K562 (cell line): ENCODE results near the gene VGLL4. TPM values are rescaled to one million over a fixed set of nuclear protein-coding genes. Genes with fewer than 3 reads are reported as not detected.

Experiments
- ATAC-seq: fragments of 200-7000 bp; cut with Tn5 transposase; 3 replicates; pipeline ENCODE4 v1.9.1; 2020; ENCODE audit warnings: moderate library complexity
- BruUV-seq: library from RNA; stranded (reverse); fragments of 400-500 nt; replicated peaks from 2 replicates; lab custom pipeline; 2021; lab: Mats Ljungman, UMichigan
- CTCF ChIA-PET: fragments of 300-600 bp; formaldehyde crosslinking; extraction: SDS; loops from one replicate; lab custom pipeline; 2021; ENCODE audit warnings: low intra/inter-chr PET ratio; lab: Yijun Ruan, JAX
- POLR2A ChIA-PET: fragments of 300-600, 350-650 bp; sonication (Branson Sonifier 250); formaldehyde crosslinking; extraction: SDS; loops from one replicate; lab custom pipeline; 2021; ENCODE audit warnings: antibody characterized with exemption, inconsistent platforms; lab: Yijun Ruan, JAX
- DNase-seq, 4 experiments: peaks; one replicate each; pipeline versions ENCODE4 v3.0.0 to v3.0.0-alpha.2; 2011 to 2018; ENCODE audit warnings: low spot score in 3 of 4, mixed read lengths in 3 of 4; ENCODE audit errors: extremely low read depth in 1 of 4
- FAIRE-seq: peaks from 2 replicates; lab custom pipeline; 2011; peaks lifted over from hg19 to GRCh38; lab: Jason Lieb, UNC
- H2AFZ ChIP-seq: 2 replicates; pipeline ENCODE4 v1.6.0; 2011; ENCODE audit warnings: low read depth, low read length, control low read depth, inconsistent platforms
- H3K27ac ChIP-seq: fragments of 200-600 bp; 3 replicates; pipeline ENCODE4 v1.8.0; 2011; ENCODE audit warnings: low read depth, mild to moderate bottlenecking, control low read depth, inconsistent platforms, low read length, moderate library complexity, mixed read lengths; ENCODE audit errors: extremely low read depth
- H3K27me3 ChIP-seq, 2 experiments: fragments of 300-600 bp in 1 of 2; 2 replicates in 1 of 2; 3 replicates in 1 of 2; pipeline versions ENCODE4 v1.6.0 to v1.8.0; 2011; ENCODE audit warnings: inconsistent platforms in 2 of 2, low read length in 2 of 2, mild to moderate bottlenecking in 1 of 2, mixed read lengths in 1 of 2, moderate library complexity in 1 of 2; ENCODE audit not compliant: control insufficient read depth in 2 of 2, insufficient read depth in 2 of 2
- H3K36me3 ChIP-seq: fragments of 300-600 bp; 3 replicates; pipeline ENCODE4 v1.8.0; 2011; ENCODE audit warnings: mild to moderate bottlenecking, low read length, inconsistent platforms; ENCODE audit not compliant: control insufficient read depth, insufficient read depth
- H3K4me1 ChIP-seq, 2 experiments: fragments of 200-600 bp in 1 of 2; replicated peaks in 1 of 2; 2 replicates in 1 of 2; 3 replicates in 1 of 2; pipeline versions ENCODE4 v1.5.1 to v1.8.0; 2011; ENCODE audit warnings: inconsistent platforms in 2 of 2, low read length in 2 of 2, mild to moderate bottlenecking in 1 of 2, mixed read lengths in 1 of 2, moderate library complexity in 1 of 2; ENCODE audit not compliant: control insufficient read depth in 2 of 2, insufficient read depth in 2 of 2
- H3K4me2 ChIP-seq: 2 replicates; pipeline ENCODE4 v1.6.1; 2011; ENCODE audit warnings: low read length, control low read depth, inconsistent platforms, mixed read lengths; ENCODE audit not compliant: insufficient read depth
- H3K4me3 ChIP-seq: fragments of 200-600 bp; sonication (generic), shearing (Covaris generic); 2 replicates; pipeline ENCODE4 v1.5.1; 2016; ENCODE audit warnings: control low read depth, inconsistent platforms
- H3K79me2 ChIP-seq: fragments of 200-600 bp; 3 replicates; pipeline ENCODE4 v1.8.0; 2011; ENCODE audit warnings: low read length, inconsistent platforms; ENCODE audit not compliant: control insufficient read depth, insufficient read depth
- H3K9ac ChIP-seq, 2 experiments: 2 replicates each; pipeline versions ENCODE4 v1.6.0 to v1.6.1; 2011; ENCODE audit warnings: low read depth in 2 of 2, low read length in 2 of 2, control low read depth in 1 of 2, inconsistent platforms in 1 of 2, mild to moderate bottlenecking in 1 of 2, mixed read lengths in 1 of 2; ENCODE audit not compliant: insufficient read depth in 1 of 2
- H3K9me1 ChIP-seq: one replicate; pipeline ENCODE4 v1.6.0; 2011; ENCODE audit warnings: inconsistent platforms, mild to moderate bottlenecking, low read length, moderate library complexity; ENCODE audit not compliant: control insufficient read depth, insufficient read depth
- H3K9me3 ChIP-seq: replicated peaks from 2 replicates; pipeline ENCODE4 v1.5.1; 2011; ENCODE audit warnings: low read depth, low read length, inconsistent platforms; ENCODE audit not compliant: control insufficient read depth, insufficient read depth
- H4K20me1 ChIP-seq: replicated peaks from 2 replicates; pipeline ENCODE4 v1.6.1; 2011; ENCODE audit warnings: low read length, inconsistent platforms, mixed read lengths; ENCODE audit not compliant: control insufficient read depth, insufficient read depth
- CAMTA2 ChIP-seq: fragments of 250-450 bp; sonication (Bioruptor Pico); conservative IDR thresholded peaks from 2 replicates; pipeline ENCODE4 v1.5.1; 2022
- CHAMP1 ChIP-seq: fragments of 450-650 bp; IDR thresholded peaks from 2 replicates; pipeline ENCODE4 v1.6.1; 2016; ENCODE audit warnings: mild to moderate bottlenecking
- DIDO1 ChIP-seq: fragments of 450-650 bp; IDR thresholded peaks from 2 replicates; pipeline ENCODE4 v1.6.1; 2016; ENCODE audit warnings: low read depth, missing biosample characterization, missing genetic modification characterization
- DNMT1 ChIP-seq: fragments of 450-650 bp; IDR thresholded peaks from 2 replicates; pipeline ENCODE4 v1.6.1; 2016; ENCODE audit warnings: antibody characterized with exemption, mild to moderate bottlenecking
- HDAC2 ChIP-seq: fragments of 450-650 bp; IDR thresholded peaks from 2 replicates; pipeline ENCODE4 v1.6.1; 2016; ENCODE audit warnings: mild to moderate bottlenecking
- NCOA1 ChIP-seq: fragments of 450-650 bp; IDR thresholded peaks from 2 replicates; pipeline ENCODE4 v1.6.1; 2016; ENCODE audit warnings: low read depth
- PATZ1 ChIP-seq: fragments of 250-450 bp; sonication (Bioruptor Pico); IDR thresholded peaks from 2 replicates; pipeline ENCODE4 v1.5.0; 2020; ENCODE audit warnings: mild to moderate bottlenecking, borderline replicate concordance
- PCBP1 ChIP-seq: fragments of 200-400 bp; formaldehyde crosslinking; IDR thresholded peaks from 2 replicates; pipeline ENCODE4 v1.6.1; 2018; ENCODE audit warnings: mild to moderate bottlenecking, low read depth, low read length; ENCODE audit not compliant: poor library complexity, severe bottlenecking
- PML ChIP-seq: IDR thresholded peaks from 2 replicates; pipeline ENCODE4 v1.6.1; 2012; ENCODE audit warnings: low read length, inconsistent platforms
- RBM25 ChIP-seq: fragments of 200-400 bp; formaldehyde crosslinking; IDR thresholded peaks from 2 replicates; pipeline ENCODE4 v1.6.1; 2018; ENCODE audit warnings: low read length, low read depth, moderate library complexity; ENCODE audit not compliant: severe bottlenecking
- SMAD1 ChIP-seq: fragments of 150-350 bp; IDR thresholded peaks from 2 replicates; pipeline ENCODE4 v1.6.1; 2014; ENCODE audit warnings: low read length, low read depth; ENCODE audit not compliant: partially characterized antibody
- TAF9B ChIP-seq: fragments of 450-650 bp; IDR thresholded peaks from 2 replicates; pipeline ENCODE4 v1.6.1; 2018; ENCODE audit warnings: mild to moderate bottlenecking; ENCODE audit not compliant: partially characterized antibody
- ZNF518B ChIP-seq: fragments of 250-450 bp; sonication (Bioruptor Pico); IDR thresholded peaks from 2 replicates; pipeline ENCODE4 v1.5.0; 2021; ENCODE audit warnings: mild to moderate bottlenecking, moderate library complexity
- WGBS: fragments of 100-300 bp; shearing (Covaris generic); methylation state at CpG from one replicate; pipeline ENCODE4 v1.1.6; 2016; ENCODE audit warnings: low coverage, mixed read lengths; ENCODE audit not compliant: insufficient coverage; ENCODE audit errors: missing lambda C conversion rate; 5-methylcytosine and 5-hydroxymethylcytosine counted together
- in situ Hi-C: fragments of 300-500 bp; cut with MboI; formaldehyde crosslinking; loops from 4 replicates; pipeline ENCODE4 v1.15.0; 2018; ENCODE audit warnings: inconsistent platforms, mixed read lengths
- intact Hi-C: fragments of 100-400 bp; cut with micrococcal nuclease; formaldehyde crosslinking; loops from 2 replicates; pipeline ENCODE4 v1.14.2; 2022
- polyA plus RNA-seq, 8 experiments: library from polyadenylated mRNA; depleted of rRNA in 4 of 8; stranded (reverse) in 5 of 8; unstranded in 3 of 8; fragments of >200 nt; fragmentation: Nextera tagmentation in 2 of 8; fragmentation: Illumina TruSeq in 1 of 8; extraction: Ambion mirVana in 2 of 8; extraction: Trizol in 1 of 8; gene quantifications; 2 replicates each; pipeline versions ENCODE4 v1.2.1 to v1.2.3, GENCODE V29; 2011 to 2014; ENCODE audit warnings: inconsistent platforms in 1 of 8, missing spikeins in 1 of 8
- total RNA-seq, 7 experiments: library from RNA; depleted of rRNA in 6 of 7; stranded (reverse); fragments of >200 nt in 6 of 7; fragmentation: Illumina TruSeq in 2 of 7; extraction: Trizol in 2 of 7; gene quantifications; 2 replicates each; pipeline versions ENCODE4 v1.2.1 to v1.2.3, GENCODE V29; 2011 to 2021; ENCODE audit warnings: low replicate concordance in 1 of 7

The VGLL4 gene
- total and polyA plus RNA-seq, 9 of the 15 experiments (the other 6 are each of a cell fraction or from before 2014, with no cell fraction given) = 0.27 to 10.9 (median 8.6) TPM

- no peak overlapping the region for H2AFZ ChIP-seq
- H3K27me3 ChIP-seq = no peaks in the 10 kb centered on the region; a peak in 1 of 5 replicates
- in situ Hi-C loops = no loop called here
- no peaks in the 10 kb centered on the region for H3K9me3 ChIP-seq
- DNase-seq (no peak), FAIRE-seq (no peak), ATAC-seq (no peak)
- no peak overlapping the region for H3K4me3 ChIP-seq
- H3K4me1 ChIP-seq = no peaks in the 10 kb centered on the region
- ChIA-PET POLR2A (interaction anchor here (0.7 kb wide), 1 partner anchor 13 kb away, joined by 3 read pairs; no protein-coding TSS in a partner anchor), CTCF (no interaction called here)
- H3K79me2 ChIP-seq = no peaks in the 10 kb centered on the region
- H3K27ac ChIP-seq = no peak overlapping the region
- H3K9me1 ChIP-seq = no peaks in the 10 kb centered on the region
- H4K20me1 ChIP-seq = no peaks in the 10 kb centered on the region
- intact Hi-C loops = no loop called here
- H3K9ac ChIP-seq = no peak overlapping the region
- H3K36me3 ChIP-seq = no peaks in the 10 kb centered on the region; the same call in 2 of the 3 replicates
- H3K4me2 ChIP-seq = no peak overlapping the region
- no TSS peak for BruUV-seq
- 63% methylated on average over 7 of the region's 7 CpGs for WGBS
- no peak for TF ChIP-seq DNMT1
- TF ChIP-seq DIDO1 (tag) = no peak
- TF ChIP-seq HDAC2 = no peak
- TF ChIP-seq CHAMP1 = no peak
- TF ChIP-seq PATZ1 (CRISPR knock-in tag) = no peak
- no peak for TF ChIP-seq SMAD1
- TF ChIP-seq PCBP1 = no peak
- TF ChIP-seq NCOA1 = no peak
- no peak for TF ChIP-seq TAF9B
- no peak for TF ChIP-seq PML
- no peak for TF ChIP-seq CAMTA2 (CRISPR knock-in tag)
- no peak for TF ChIP-seq RBM25
- no peak for TF ChIP-seq ZNF518B (CRISPR knock-in tag)
Measured at GRCh38 chr3:11523572-11524101, 120.1 kb downstream of the VGLL4 start.
